Fibroblast of lung (primary cell): ENCODE measurements around the gene NAIF1. TPM values are rescaled to one million over a fixed set of nuclear protein-coding genes. Genes with fewer than 3 reads are reported as not detected.

Experiments used
- DNase-seq, 2 donors: peaks; one replicate each; pipeline versions ENCODE4 v3.0.0 to v3.0.0-alpha.2; 2010; ENCODE audit warnings: low read depth in 2 of 2
- H2AFZ ChIP-seq: 2 replicates; pipeline ENCODE4 v1.5.1; 2012; ENCODE audit warnings: low read length, control low read depth, inconsistent platforms
- H3K27ac ChIP-seq: 2 replicates; pipeline ENCODE4 v1.5.1; 2011; ENCODE audit warnings: low read length, control low read depth; ENCODE audit not compliant: insufficient read depth
- H3K27me3 ChIP-seq: 2 replicates; pipeline ENCODE4 v1.5.1; 2011; ENCODE audit warnings: mild to moderate bottlenecking, low read length; ENCODE audit not compliant: control insufficient read depth, insufficient read depth
- H3K36me3 ChIP-seq: 2 replicates; pipeline ENCODE4 v1.5.1; 2011; ENCODE audit warnings: low read length; ENCODE audit not compliant: control insufficient read depth, insufficient read depth
- H3K4me1 ChIP-seq: 2 replicates; pipeline ENCODE4 v1.5.1; 2011; ENCODE audit warnings: low read length; ENCODE audit not compliant: control insufficient read depth, insufficient read depth; ENCODE audit errors: extremely low read depth
- H3K4me2 ChIP-seq: 2 replicates; pipeline ENCODE4 v1.5.1; 2011; ENCODE audit warnings: low read length, control low read depth; ENCODE audit not compliant: insufficient read depth; ENCODE audit errors: extremely low read depth
- H3K4me3 ChIP-seq, 4 experiments: fragments of 200-600 bp in 1 of 4; sonication (generic) in 1 of 4; replicated peaks in 1 of 4; 2 replicates each; pipeline ENCODE4 v1.5.1; 2011 to 2016; ENCODE audit warnings: low read length in 4 of 4, low read depth in 3 of 4, mild to moderate bottlenecking in 3 of 4, control low read depth in 2 of 4, inconsistent platforms in 1 of 4, mixed read lengths in 1 of 4; ENCODE audit not compliant: insufficient read depth in 1 of 4; ENCODE audit errors: control extremely low read depth in 1 of 4
- H3K79me2 ChIP-seq: 2 replicates; pipeline ENCODE4 v1.5.1; 2012; ENCODE audit warnings: mild to moderate bottlenecking, low read length, inconsistent platforms; ENCODE audit not compliant: control insufficient read depth, insufficient read depth
- H3K9ac ChIP-seq: 2 replicates; pipeline ENCODE4 v1.5.1; 2011; ENCODE audit warnings: mild to moderate bottlenecking, low read length, control low read depth; ENCODE audit not compliant: insufficient read depth
- H3K9me3 ChIP-seq: 2 replicates; pipeline ENCODE4 v1.5.1; 2012; ENCODE audit warnings: low read depth, low read length; ENCODE audit not compliant: control insufficient read depth, insufficient read depth
- H4K20me1 ChIP-seq: 2 replicates; pipeline ENCODE4 v1.5.1; 2011; ENCODE audit warnings: low read length; ENCODE audit not compliant: control insufficient read depth, insufficient read depth; ENCODE audit errors: extremely low read depth
- EZH2 ChIP-seq: IDR thresholded peaks from 2 replicates; pipeline ENCODE4 v1.5.1; 2012; ENCODE audit warnings: low read length, control low read depth, mild to moderate bottlenecking; ENCODE audit errors: missing control alignments
- polyA plus RNA-seq, 2 donors: library from polyadenylated mRNA; depleted of rRNA in 1 of 2; stranded (reverse) in 1 of 2; unstranded in 1 of 2; fragments of >200 nt; gene quantifications; 2 replicates each; pipeline ENCODE4 v1.2.1, GENCODE V29; 2011 to 2012; ENCODE audit warnings: missing spikeins in 1 of 2
- total RNA-seq: library from RNA; depleted of rRNA; stranded (reverse); fragments of >200 nt; gene quantifications from 2 replicates; pipeline ENCODE4 v1.2.1, GENCODE V29; 2014
- TF ChIP-seq, protein P1 (sequence below), 2 donors: IDR thresholded peaks in 1 of 2; conservative IDR thresholded peaks in 1 of 2; 1 replicate in 1 of 2; 2 replicates in 1 of 2; pipeline ENCODE4 v1.5.1; 2011 to 2012; ENCODE audit warnings: low read length in 2 of 2, control low read depth in 1 of 2, inconsistent platforms in 1 of 2, low read depth in 1 of 2, mild to moderate bottlenecking in 1 of 2

Gene NAIF1
- total and polyA plus RNA-seq, 2 donors (not counting 1 experiment from before 2014, with no cell fraction given) = 5.5 to 13.2 TPM

DNA sequence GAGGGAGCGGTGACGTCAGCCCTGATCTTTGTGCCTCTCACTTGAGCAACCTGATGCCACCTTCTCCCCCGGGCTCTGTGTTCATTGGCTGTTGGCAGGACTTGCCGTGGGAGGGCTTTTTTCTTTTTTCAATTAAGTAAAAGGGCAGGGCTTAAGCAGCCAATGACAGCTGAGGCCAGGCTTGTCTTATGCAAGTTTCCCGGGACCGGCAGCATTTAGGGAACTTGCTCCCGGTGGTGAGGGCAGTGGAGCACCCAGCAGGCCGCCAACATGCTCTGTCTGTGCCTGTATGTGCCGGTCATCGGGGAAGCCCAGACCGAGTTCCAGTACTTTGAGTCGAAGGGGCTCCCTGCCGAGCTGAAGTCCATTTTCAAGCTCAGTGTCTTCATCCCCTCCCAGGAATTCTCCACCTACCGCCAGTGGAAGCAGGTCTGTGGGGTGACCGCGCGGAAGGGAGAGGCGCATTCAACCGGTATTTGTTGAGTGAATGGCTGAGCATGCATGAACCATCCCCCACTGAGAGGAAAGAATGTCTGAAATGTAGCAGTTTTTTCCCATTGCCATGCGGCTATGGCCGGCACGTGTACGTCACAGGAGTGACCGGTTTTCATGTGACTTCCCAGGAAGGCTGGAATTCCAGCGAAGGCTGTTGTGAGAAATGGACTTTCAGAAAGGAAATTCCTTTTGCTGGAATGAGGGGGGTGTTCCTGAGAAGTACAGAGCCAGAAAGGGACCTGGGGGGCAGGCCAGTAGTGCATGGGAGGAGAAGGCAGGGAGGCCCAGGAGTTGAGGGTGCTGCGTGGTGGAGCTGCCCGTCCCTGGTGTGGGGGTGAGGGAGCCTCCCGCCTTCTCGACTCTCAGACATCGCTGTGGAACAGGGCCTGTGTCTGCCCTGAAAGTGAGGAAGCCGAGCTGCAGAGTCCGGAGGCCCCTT, 31.4 kb upstream of the NAIF1 start:
- no peak overlapping the region for H2AFZ ChIP-seq
- no peaks in the 10 kb centered on the region for H3K9me3 ChIP-seq
- DNase-seq = peak; percentile 98
- no peaks in the 10 kb centered on the region for H4K20me1 ChIP-seq
- peaks cover 35% of the 10 kb centered on the region for H3K36me3 ChIP-seq
- peak overlapping the region; percentile 91 for H3K9ac ChIP-seq
- no peaks in the 10 kb centered on the region for H3K27me3 ChIP-seq
- peak overlapping the region; percentile 99 for H3K4me2 ChIP-seq
- TF ChIP-seq EZH2 = no peak
- TF ChIP-seq, protein P1, sequence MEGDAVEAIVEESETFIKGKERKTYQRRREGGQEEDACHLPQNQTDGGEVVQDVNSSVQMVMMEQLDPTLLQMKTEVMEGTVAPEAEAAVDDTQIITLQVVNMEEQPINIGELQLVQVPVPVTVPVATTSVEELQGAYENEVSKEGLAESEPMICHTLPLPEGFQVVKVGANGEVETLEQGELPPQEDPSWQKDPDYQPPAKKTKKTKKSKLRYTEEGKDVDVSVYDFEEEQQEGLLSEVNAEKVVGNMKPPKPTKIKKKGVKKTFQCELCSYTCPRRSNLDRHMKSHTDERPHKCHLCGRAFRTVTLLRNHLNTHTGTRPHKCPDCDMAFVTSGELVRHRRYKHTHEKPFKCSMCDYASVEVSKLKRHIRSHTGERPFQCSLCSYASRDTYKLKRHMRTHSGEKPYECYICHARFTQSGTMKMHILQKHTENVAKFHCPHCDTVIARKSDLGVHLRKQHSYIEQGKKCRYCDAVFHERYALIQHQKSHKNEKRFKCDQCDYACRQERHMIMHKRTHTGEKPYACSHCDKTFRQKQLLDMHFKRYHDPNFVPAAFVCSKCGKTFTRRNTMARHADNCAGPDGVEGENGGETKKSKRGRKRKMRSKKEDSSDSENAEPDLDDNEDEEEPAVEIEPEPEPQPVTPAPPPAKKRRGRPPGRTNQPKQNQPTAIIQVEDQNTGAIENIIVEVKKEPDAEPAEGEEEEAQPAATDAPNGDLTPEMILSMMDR (conservative IDR thresholded peaks at IDR 0.05 in 1 of 2, IDR thresholded peaks at IDR 0.05 in 1 of 2; ENCODE audit: low read depth in 1 of 2, low read length in 2 of 2) = no peak
- peak overlapping the region; percentile 99 for H3K27ac ChIP-seq
- peak overlapping the region; percentile 60 to 64 (median 62) for H3K4me3 ChIP-seq
- H3K79me2 ChIP-seq = peaks cover 68% of the 10 kb centered on the region
- peaks cover 37% of the 10 kb centered on the region for H3K4me1 ChIP-seq

DNA sequence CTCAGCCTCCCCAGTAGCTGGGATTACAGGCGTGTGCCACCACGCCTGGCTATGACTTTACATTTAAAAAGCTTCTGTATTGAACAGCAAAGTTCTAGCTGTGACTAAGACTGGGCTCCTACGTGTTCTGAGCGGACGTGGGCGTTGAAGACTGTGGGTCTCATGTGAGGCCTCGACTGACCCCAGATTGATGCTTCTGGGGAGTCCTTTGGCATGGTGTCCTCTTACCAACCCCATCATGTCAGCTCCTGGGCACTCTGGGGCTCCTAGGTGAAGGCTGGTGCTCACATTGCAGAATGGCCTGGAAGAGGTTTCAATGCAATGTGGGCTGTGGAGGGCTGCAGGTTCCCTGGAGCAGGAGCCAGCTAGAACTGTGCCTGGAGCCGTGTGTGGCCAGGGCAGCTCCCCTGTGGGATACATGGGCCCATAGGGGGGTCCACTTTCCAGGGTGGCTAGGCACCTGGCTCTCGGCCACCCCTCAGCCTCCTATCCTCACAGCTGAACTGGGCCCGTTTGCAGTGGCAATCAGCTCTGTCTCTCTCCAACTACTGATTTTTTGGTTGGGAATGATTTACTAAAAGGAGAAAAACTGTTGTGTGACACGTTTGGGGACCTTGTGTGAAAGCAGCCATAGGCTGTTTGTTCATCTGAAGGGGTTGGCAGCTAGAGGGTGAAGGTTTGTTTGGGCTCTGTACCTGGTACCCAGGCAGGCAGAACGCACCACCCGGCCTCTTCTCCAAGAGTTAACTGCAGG, 30.6 kb upstream of the NAIF1 start:
- peaks cover 28% of the 10 kb centered on the region for H3K36me3 ChIP-seq
- H2AFZ ChIP-seq = no peak overlapping the region
- H3K27me3 ChIP-seq = no peaks in the 10 kb centered on the region

More for the DNA sequence above, 30.6 kb upstream of the NAIF1 start:
- peaks cover 43% of the 10 kb centered on the region for H3K4me1 ChIP-seq
- peak in 1 of 2 donors; percentile 37 for DNase-seq
- peak overlapping the region in 2 of 4 experiments; percentile 8 to 64 for H3K4me3 ChIP-seq
- H4K20me1 ChIP-seq = no peaks in the 10 kb centered on the region
- TF ChIP-seq, protein P1 (conservative IDR thresholded peaks at IDR 0.05 in 1 of 2, IDR thresholded peaks at IDR 0.05 in 1 of 2; ENCODE audit: low read depth in 1 of 2, low read length in 2 of 2) = no peak
- TF ChIP-seq EZH2 = no peak
- peak overlapping the region; percentile 88 for H3K4me2 ChIP-seq
- peaks cover 71% of the 10 kb centered on the region for H3K79me2 ChIP-seq
- H3K27ac ChIP-seq = peak overlapping the region; percentile 99
- H3K9ac ChIP-seq = peak overlapping the region; percentile 63
- no peaks in the 10 kb centered on the region for H3K9me3 ChIP-seq
